ENCODE results near the gene PWP2. TPM values are rescaled to one million over a fixed set of nuclear protein-coding genes. Genes with fewer than 3 reads are reported as not detected.
A peak's percentile ranks its signal among the peaks of the same experiment; 100 is the strongest.
"Not testable (repeated sequence)": the region's sequence is repeated elsewhere in the genome, so short reads cannot be mapped to it uniquely, and the experiment has no call there.

The PWP2 gene
- total RNA-seq, 6 donors from 2014 or later, result 2.0 to 15.7 (median 3.1) TPM

GRCh38 chr21:44142470-44142869 lies 35.3 kb downstream of the PWP2 start:
- no CpG with 5 or more reads among the region's 10 CpGs for WGBS, 2 donors
- ATAC-seq (ENCODE audit: low FRiP score in 2 of 2); H3K27me3 ChIP-seq; H3K4me1 ChIP-seq; H3K9me3 ChIP-seq; H3K4me3 ChIP-seq; H3K27ac ChIP-seq; H3K36me3 ChIP-seq: not testable (repeated sequence)
- DNase-seq, result peak in 1 of 2 donors; percentile 28

- no CpG with 5 or more reads among the region's 17 CpGs for WGBS, 2 donors
- H3K27ac ChIP-seq, H3K4me3 ChIP-seq, H3K36me3 ChIP-seq, H3K27me3 ChIP-seq, H3K4me1 ChIP-seq, H3K9me3 ChIP-seq: not testable (repeated sequence)
- DNase-seq (peak in 1 of 2 donors; percentile 3), ATAC-seq (ENCODE audit: low FRiP score in 2 of 2) (peak in 1 of 2 donors; percentile 9)
These were observed 36.2 kb downstream of the PWP2 start for GRCh38 chr21:44143380-44143779.

- not testable (repeated sequence) for H3K4me3 ChIP-seq; H3K27ac ChIP-seq; H3K36me3 ChIP-seq; ATAC-seq (ENCODE audit: low FRiP score in 2 of 2); H3K9me3 ChIP-seq; H3K4me1 ChIP-seq; H3K27me3 ChIP-seq
- peak in 1 of 2 donors; percentile 36 for DNase-seq
- no CpG with 5 or more reads among the region's 8 CpGs for WGBS, 2 donors
These were observed 36.8 kb downstream of the PWP2 start for GRCh38 chr21:44143996-44144395.

- not testable (repeated sequence) for H3K36me3 ChIP-seq, DNase-seq, H3K27me3 ChIP-seq, H3K9me3 ChIP-seq, H3K4me3 ChIP-seq, H3K27ac ChIP-seq, H3K4me1 ChIP-seq
- WGBS, 2 donors, result no CpG with 5 or more reads among the region's 22 CpGs
- ATAC-seq (ENCODE audit: low FRiP score in 2 of 2), result peak in 1 of 2 donors; percentile 19
These were observed 37.8 kb downstream of the PWP2 start for GRCh38 chr21:44144784-44145602.

GRCh38 chr21:44145616-44146015 lies 38.4 kb downstream of the PWP2 start:
- WGBS, 2 donors, result no CpG with 5 or more reads among the region's 12 CpGs
- H3K9me3 ChIP-seq; ATAC-seq (ENCODE audit: low FRiP score in 2 of 2); H3K36me3 ChIP-seq; H3K4me1 ChIP-seq; H3K27ac ChIP-seq; H3K27me3 ChIP-seq; H3K4me3 ChIP-seq: not testable (repeated sequence)
- peak in 1 of 2 donors; percentile 8 for DNase-seq

- DNase-seq, H3K9me3 ChIP-seq, H3K4me3 ChIP-seq, H3K36me3 ChIP-seq, H3K4me1 ChIP-seq, H3K27ac ChIP-seq, H3K27me3 ChIP-seq: not testable (repeated sequence)
- peak; percentile 65 to 79 for ATAC-seq (ENCODE audit: low FRiP score in 2 of 2)
- WGBS, 2 donors, result no CpG with 5 or more reads among the region's 8 CpGs
These were observed 39.9 kb downstream of the PWP2 start for GRCh38 chr21:44147108-44147507.

- DNase-seq; ATAC-seq (ENCODE audit: low FRiP score in 2 of 2); H3K9me3 ChIP-seq; H3K4me3 ChIP-seq; H3K27ac ChIP-seq; H3K36me3 ChIP-seq; H3K27me3 ChIP-seq; H3K4me1 ChIP-seq: not testable (repeated sequence)
- no CpG with 5 or more reads among the region's 10 CpGs for WGBS, 2 donors
These were observed 43.1 kb downstream of the PWP2 start for GRCh38 chr21:44150255-44150654.

GRCh38 chr21:44153214-44153888 lies 46.2 kb downstream of the PWP2 start:
- not testable (repeated sequence) for H3K4me1 ChIP-seq, H3K4me3 ChIP-seq, H3K27ac ChIP-seq, H3K36me3 ChIP-seq, H3K27me3 ChIP-seq, H3K9me3 ChIP-seq
- peak in 1 of 2 donors; percentile 38 for ATAC-seq (ENCODE audit: low FRiP score in 2 of 2)
- peak in 1 of 2 donors; percentile 27 for DNase-seq
- no CpG with 5 or more reads among the region's 21 CpGs for WGBS, 2 donors

- no CpG with 5 or more reads among the region's 17 CpGs for WGBS, 2 donors
- not testable (repeated sequence) for H3K4me1 ChIP-seq, H3K9me3 ChIP-seq, H3K27me3 ChIP-seq, H3K36me3 ChIP-seq, H3K27ac ChIP-seq, H3K4me3 ChIP-seq
- DNase-seq (peak in 1 of 2 donors; percentile 19), ATAC-seq (ENCODE audit: low FRiP score in 2 of 2) (peak; percentile 66 to 72)
These were observed 46.7 kb downstream of the PWP2 start for GRCh38 chr21:44153889-44154228.

- not testable (repeated sequence) for DNase-seq, H3K9me3 ChIP-seq, H3K27me3 ChIP-seq, H3K4me3 ChIP-seq, H3K27ac ChIP-seq, H3K4me1 ChIP-seq, H3K36me3 ChIP-seq
- peak; percentile 61 to 65 for ATAC-seq (ENCODE audit: low FRiP score in 2 of 2)
- WGBS, 2 donors, result no CpG with 5 or more reads among the region's 20 CpGs
These were observed 47.6 kb downstream of the PWP2 start for GRCh38 chr21:44154816-44155230.

- H3K36me3 ChIP-seq; H3K27ac ChIP-seq; ATAC-seq (ENCODE audit: low FRiP score in 2 of 2); H3K4me1 ChIP-seq; H3K4me3 ChIP-seq; H3K27me3 ChIP-seq; H3K9me3 ChIP-seq: not testable (repeated sequence)
- WGBS, 2 donors, result no CpG with 5 or more reads among the region's 38 CpGs
- DNase-seq, result peak in 1 of 2 donors; percentile 29
These were observed 48.2 kb downstream of the PWP2 start for GRCh38 chr21:44155231-44155993.

GRCh38 chr21:44155994-44156380 lies 48.8 kb downstream of the PWP2 start:
- not testable (repeated sequence) for H3K36me3 ChIP-seq; DNase-seq; H3K9me3 ChIP-seq; H3K27me3 ChIP-seq; H3K4me1 ChIP-seq; H3K27ac ChIP-seq; H3K4me3 ChIP-seq; ATAC-seq (ENCODE audit: low FRiP score in 2 of 2)
- no CpG with 5 or more reads among the region's 8 CpGs for WGBS, 2 donors
